ENCODE data around the gene CCDC157.

GRCh38 chr22:30325065-30325720 lies 31.6 kb upstream of the CCDC157 start:
- TF ChIP-seq EZH2 (IDR thresholded peaks at IDR 0.05) (no peak), CTCF (IDR thresholded peaks at IDR 0.05) (no peak), EZH2phosphoT487 (IDR thresholded peaks at IDR 0.05) (no peak)

Measured in neural progenitor cell (in vitro differentiated cells).